Astrocyte (in vitro differentiated cells and primary cell): ENCODE results near the gene MYO6.

Source experiments
- CTCF ChIP-seq: IDR thresholded peaks from 2 replicates; pipeline ENCODE4 v1.5.1; 2011; ENCODE audit warnings: low read depth, mild to moderate bottlenecking, inconsistent platforms, low read length, moderate library complexity; ENCODE audit not compliant: insufficient read depth
- EZH2 ChIP-seq: IDR thresholded peaks from 2 replicates; pipeline ENCODE4 v1.6.1; 2012; ENCODE audit warnings: mild to moderate bottlenecking, low read length, inconsistent platforms; ENCODE audit not compliant: insufficient read depth

DNA sequence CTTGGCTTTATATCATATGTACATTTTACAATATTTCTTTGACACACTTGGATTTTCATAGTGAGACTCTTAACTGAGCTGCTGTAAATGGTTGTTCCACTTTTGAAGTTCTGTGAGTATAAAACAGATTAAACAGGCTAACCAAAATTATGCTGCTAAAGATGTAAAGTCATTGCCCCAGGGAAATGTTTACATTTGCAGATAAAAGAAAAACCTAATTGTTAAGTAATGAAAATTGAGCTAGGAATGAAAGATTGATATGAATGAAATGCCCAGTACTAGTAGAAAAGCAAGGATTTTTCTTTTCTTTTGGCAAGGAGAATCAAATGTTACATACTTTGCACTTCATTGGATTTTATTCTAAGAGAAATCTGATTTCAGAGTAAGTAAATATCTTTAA is 164.0 kb downstream of the MYO6 start:
- no peak for TF ChIP-seq EZH2
- TF ChIP-seq CTCF, result no peak
